ENCODE results near the gene BTBD10. TPM values are rescaled to one million over a fixed set of nuclear protein-coding genes. Genes with fewer than 3 reads are reported as not detected.

Gene BTBD10
- total RNA-seq, 4 donors from 2014 or later, result 33.4 to 59.8 (median 48.7) TPM

GRCh38 chr11:13434247-13435205 lies 28.5 kb downstream of the BTBD10 start:
- 95% methylated on average over 6 of the region's 6 CpGs for WGBS

GRCh38 chr11:13433437-13433836 lies 29.6 kb downstream of the BTBD10 start:
- H3K27me3 ChIP-seq, result no peaks in the 10 kb centered on the region
- H3K36me3 ChIP-seq, result no peaks in the 10 kb centered on the region
- no peak for TF ChIP-seq POLR2A (IDR thresholded peaks at IDR 0.05; ENCODE audit: low read depth)
- H3K4me1 ChIP-seq, result peaks cover 0 to 4% (median 2%) of the 10 kb centered on the region in 4 donors
- no peak overlapping the region for H3K4me3 ChIP-seq
- intact Hi-C loops (cut with DNase I), result no loop called here
- H3K27ac ChIP-seq (replicated peaks in 1 of 4), result no peak overlapping the region
- DNase-seq (ENCODE audit: extremely low spot score), result no peak
- H3K9me3 ChIP-seq, result no peaks in the 10 kb centered on the region
- 92% methylated on average over 2 of the region's 2 CpGs for WGBS

More at GRCh38 chr11:13434247-13435205, 28.5 kb downstream of the BTBD10 start:
- no peaks in the 10 kb centered on the region for H3K9me3 ChIP-seq
- intact Hi-C loops (cut with DNase I), result no loop called here
- TF ChIP-seq, protein P1, sequence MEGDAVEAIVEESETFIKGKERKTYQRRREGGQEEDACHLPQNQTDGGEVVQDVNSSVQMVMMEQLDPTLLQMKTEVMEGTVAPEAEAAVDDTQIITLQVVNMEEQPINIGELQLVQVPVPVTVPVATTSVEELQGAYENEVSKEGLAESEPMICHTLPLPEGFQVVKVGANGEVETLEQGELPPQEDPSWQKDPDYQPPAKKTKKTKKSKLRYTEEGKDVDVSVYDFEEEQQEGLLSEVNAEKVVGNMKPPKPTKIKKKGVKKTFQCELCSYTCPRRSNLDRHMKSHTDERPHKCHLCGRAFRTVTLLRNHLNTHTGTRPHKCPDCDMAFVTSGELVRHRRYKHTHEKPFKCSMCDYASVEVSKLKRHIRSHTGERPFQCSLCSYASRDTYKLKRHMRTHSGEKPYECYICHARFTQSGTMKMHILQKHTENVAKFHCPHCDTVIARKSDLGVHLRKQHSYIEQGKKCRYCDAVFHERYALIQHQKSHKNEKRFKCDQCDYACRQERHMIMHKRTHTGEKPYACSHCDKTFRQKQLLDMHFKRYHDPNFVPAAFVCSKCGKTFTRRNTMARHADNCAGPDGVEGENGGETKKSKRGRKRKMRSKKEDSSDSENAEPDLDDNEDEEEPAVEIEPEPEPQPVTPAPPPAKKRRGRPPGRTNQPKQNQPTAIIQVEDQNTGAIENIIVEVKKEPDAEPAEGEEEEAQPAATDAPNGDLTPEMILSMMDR (IDR thresholded peaks at IDR 0.05), result no peak
- TF ChIP-seq POLR2A (IDR thresholded peaks at IDR 0.05; ENCODE audit: low read depth), result no peak
- TF ChIP-seq EP300 (IDR thresholded peaks at IDR 0.05), result no peak
- TF ChIP-seq POLR2AphosphoS5 (IDR thresholded peaks at IDR 0.05), result no peak
- H3K36me3 ChIP-seq, result no peaks in the 10 kb centered on the region
- DNase-seq (ENCODE audit: extremely low spot score), result no peak
- no peak overlapping the region for H3K27ac ChIP-seq (replicated peaks in 1 of 4)
- no peak overlapping the region for H3K4me3 ChIP-seq
- peaks cover 0 to 4% (median 2%) of the 10 kb centered on the region in 4 donors for H3K4me1 ChIP-seq
- H3K27me3 ChIP-seq, result no peaks in the 10 kb centered on the region

- no peak for DNase-seq (ENCODE audit: extremely low spot score)
- Histone ChIP-seq H3K4me3 (no peak overlapping the region), H3K9me3 (peaks cover 0 to 12% (median 0%) of the 10 kb centered on the region in 4 donors), H3K27me3 (no peaks in the 10 kb centered on the region), H3K27ac (replicated peaks in 1 of 4) (no peak overlapping the region), H3K4me1 (peaks cover 0 to 5% (median 2%) of the 10 kb centered on the region in 4 donors), H3K36me3 (no peaks in the 10 kb centered on the region)
- intact Hi-C loops (cut with DNase I), result no loop called here
- no peak for TF ChIP-seq POLR2AphosphoS5 (IDR thresholded peaks at IDR 0.05)
- no peak for TF ChIP-seq POLR2A (IDR thresholded peaks at IDR 0.05; ENCODE audit: low read depth)
- TF ChIP-seq, protein P1 (IDR thresholded peaks at IDR 0.05), result no peak
- no peak for TF ChIP-seq EP300 (IDR thresholded peaks at IDR 0.05)
- 96% methylated on average over 3 of the region's 3 CpGs for WGBS
Observed at GRCh38 chr11:13429836-13430235, 33.2 kb downstream of the BTBD10 start.

GRCh38 chr11:13429288-13429687 lies 33.7 kb downstream of the BTBD10 start:
- Histone ChIP-seq H3K4me1 (peaks cover 0 to 10% (median 7%) of the 10 kb centered on the region in 4 donors), H3K4me3 (no peak overlapping the region), H3K27ac (replicated peaks in 1 of 4) (no peak overlapping the region), H3K27me3 (no peaks in the 10 kb centered on the region), H3K36me3 (no peaks in the 10 kb centered on the region), H3K9me3 (peaks cover 0 to 12% (median 0%) of the 10 kb centered on the region in 4 donors)
- DNase-seq (ENCODE audit: extremely low spot score), result no peak
- WGBS, result 48% methylated on average over 1 of the region's 1 CpG
- intact Hi-C loops (cut with DNase I), result no loop called here
- no peak for TF ChIP-seq POLR2AphosphoS5 (IDR thresholded peaks at IDR 0.05)
- TF ChIP-seq POLR2A (IDR thresholded peaks at IDR 0.05; ENCODE audit: low read depth), result no peak
- TF ChIP-seq EP300 (IDR thresholded peaks at IDR 0.05), result no peak
- TF ChIP-seq, protein P1 (IDR thresholded peaks at IDR 0.05), result no peak

DNA sequence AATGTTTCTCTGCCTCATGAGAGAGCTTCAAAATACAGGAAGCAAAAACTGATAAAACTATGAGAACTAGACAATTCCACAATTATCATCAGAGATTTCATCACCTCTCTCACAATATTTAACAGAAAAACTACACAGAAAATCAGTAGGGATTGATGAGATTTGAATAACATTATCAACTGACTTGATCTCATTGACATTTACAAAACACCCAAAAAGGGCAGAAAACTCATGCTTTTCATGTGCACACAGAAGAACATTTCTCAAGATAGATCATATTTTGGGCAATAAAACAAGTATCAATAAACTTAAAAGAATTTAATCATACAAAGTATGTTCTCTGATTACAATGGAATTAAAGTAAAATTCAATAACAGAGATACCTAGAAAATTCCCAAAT lies 35.6 kb downstream of the BTBD10 start:
- no peak overlapping the region for H3K27ac ChIP-seq (replicated peaks in 1 of 4)
- H3K36me3 ChIP-seq, result no peaks in the 10 kb centered on the region
- TF ChIP-seq EP300 (IDR thresholded peaks at IDR 0.05), result no peak
- TF ChIP-seq, protein P1 (IDR thresholded peaks at IDR 0.05), result no peak
- no peak for TF ChIP-seq POLR2A (IDR thresholded peaks at IDR 0.05; ENCODE audit: low read depth)
- TF ChIP-seq POLR2AphosphoS5 (IDR thresholded peaks at IDR 0.05), result no peak
- intact Hi-C loops (cut with DNase I), result no loop called here
- H3K9me3 ChIP-seq, result peaks cover 0 to 12% (median 0%) of the 10 kb centered on the region in 4 donors
- peaks cover 0 to 24% (median 18%) of the 10 kb centered on the region in 4 donors for H3K4me1 ChIP-seq
- no peak for DNase-seq (ENCODE audit: extremely low spot score)
- H3K4me3 ChIP-seq, result no peak overlapping the region
- H3K27me3 ChIP-seq, result no peaks in the 10 kb centered on the region

Data from esophagus muscularis mucosa (tissue), 4 donors.